Adrenal gland (tissue), 12 donors: Measurements from ENCODE around the gene OPA1. TPM values are rescaled to one million over a fixed set of nuclear protein-coding genes. Genes with fewer than 3 reads are reported as not detected.

Experiments used
- DNase-seq, 7 donors: peaks; one replicate each; pipeline ENCODE4 v3.0.0-alpha.2; 2019 to 2020
- H3K27ac ChIP-seq, 5 donors: fragments of 200-600 bp; sonication (generic) in 4 of 5; 1 replicate in 3 of 5; 2 replicates in 2 of 5; pipeline versions ENCODE4 v1.5.1 to v1.8.0; 2016 to 2020; ENCODE audit warnings: mild to moderate bottlenecking in 1 of 5
- H3K27me3 ChIP-seq: fragments of 200-600 bp; 2 replicates; pipeline ENCODE4 v1.8.0; 2021
- H3K36me3 ChIP-seq, 2 donors: fragments of 200-600 bp; replicated peaks in 1 of 2; 1 replicate in 1 of 2; 2 replicates in 1 of 2; pipeline versions ENCODE4 v1.5.1 to v1.8.0; 2018 to 2022
- H3K4me1 ChIP-seq, 2 donors: fragments of 200-600 bp; replicated peaks in 1 of 2; 1 replicate in 1 of 2; 2 replicates in 1 of 2; pipeline versions ENCODE4 v1.5.1 to v1.8.0; 2018 to 2021
- H3K4me3 ChIP-seq, 4 donors: fragments of 200-600 bp; sonication (generic) in 3 of 4; one replicate each; pipeline ENCODE4 v1.5.1; 2016 to 2018
- H3K9me3 ChIP-seq, 3 donors: fragments of 200-600 bp; sonication (generic) in 1 of 3; replicated peaks in 1 of 3; 1 replicate in 2 of 3; 2 replicates in 1 of 3; pipeline versions ENCODE4 v1.5.1 to v1.8.0; 2016 to 2021
- POLR2A ChIP-seq, 2 donors: fragments of 450-650 bp; IDR thresholded peaks; one replicate each; pipeline ENCODE4 v1.6.1; 2017; ENCODE audit warnings: antibody characterized with exemption in 2 of 2, mild to moderate bottlenecking in 2 of 2, moderate library complexity in 1 of 2
- WGBS, 4 donors: extraction: QIAGEN DNeasy Blood & Tissue Kit in 2 of 4; methylation state at CpG; one replicate each; pipeline versions ENCODE4 v1.1.5 to v1.1.7; 2013 to 2017; 5-methylcytosine and 5-hydroxymethylcytosine counted together
- intact Hi-C, 2 donors: fragments of 100-400 bp; cut with DNase I; formaldehyde crosslinking; loops; one replicate each; pipeline versions ENCODE4 v1.14.1 to v1.15.0; 2022 to 2023
- polyA plus RNA-seq, 3 donors: library from polyadenylated mRNA; stranded (reverse); fragments of 200-250 nt in 2 of 3; fragments of 350-450 nt in 1 of 3; fragmentation: Illumina TruSeq in 1 of 3; extraction: RNeasy Lipid Tissue Mini Kit (QIAGEN cat#74804) in 1 of 3; gene quantifications; one replicate each; pipeline ENCODE4 v1.2.3, GENCODE V29; 2013 to 2014
- total RNA-seq, 9 donors: library from RNA; depleted of rRNA in 4 of 9; stranded (reverse); fragments of >200 nt in 4 of 9; fragments of 120-200 nt in 1 of 9; fragmentation: NEBNext Ultra II Directional in 1 of 9; extraction: Animal tissue kit (Norgen Biotek cat#: 25700) in 1 of 9; gene quantifications; one replicate each; pipeline versions ENCODE4 v1.1.0 to v1.2.4, GENCODE V29; 2013 to 2023
- TF ChIP-seq, protein P1 (sequence below), 6 experiments: fragments of 450-650 bp in 4 of 6; fragments of 200-600 bp in 2 of 6; sonication (generic) in 1 of 6; IDR thresholded peaks; 1 replicate in 5 of 6; 2 replicates in 1 of 6; pipeline versions ENCODE4 v1.5.1 to v1.8.0; 2016 to 2021; ENCODE audit warnings: antibody characterized with exemption in 6 of 6, mild to moderate bottlenecking in 2 of 6, moderate library complexity in 1 of 6
- donor health status: healthy with polysubstance abuse.
- donor health status: Bipolar disorder and iron deficiency.
- donor health status: DM: yes; HTN: yes; CAD: no.
- donor health status: DM: no; HTN: no; CAD: no.
- donor health status: DM: no; HTN: no; CAD: no.
- donor health status: DM: yes; HTN: yes; CAD: no.

The OPA1 gene
- total and polyA plus RNA-seq, 12 donors, result 13.0 to 194 (median 54.6) TPM

DNA sequence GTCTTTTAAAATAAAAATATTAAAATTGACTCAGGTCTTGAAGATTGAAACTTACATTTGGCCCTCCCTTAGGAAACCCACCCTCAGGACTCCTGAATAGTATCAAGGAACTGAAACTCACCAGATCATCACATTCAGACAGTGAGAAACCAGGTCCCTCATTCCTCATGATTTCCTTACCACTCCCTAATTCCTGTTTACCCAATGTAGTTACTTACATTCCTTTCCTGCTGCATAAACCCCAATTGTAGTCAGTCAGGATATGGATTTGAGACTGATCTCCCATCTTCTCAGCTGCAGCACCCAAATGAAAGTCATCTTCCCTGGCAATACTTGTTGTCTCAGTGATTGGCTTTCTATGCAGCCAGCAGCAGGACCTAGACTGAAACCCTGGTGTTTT lies 46.9 kb upstream of the OPA1 start:
- intact Hi-C loops, result no loop called here
- H3K4me1 ChIP-seq, result no peaks in the 10 kb centered on the region
- no peaks in the 10 kb centered on the region for H3K27me3 ChIP-seq
- H3K36me3 ChIP-seq, result no peaks in the 10 kb centered on the region
- no peak overlapping the region for H3K4me3 ChIP-seq
- no peak for TF ChIP-seq POLR2A (IDR thresholded peaks at IDR 0.05)
- TF ChIP-seq, protein P1, sequence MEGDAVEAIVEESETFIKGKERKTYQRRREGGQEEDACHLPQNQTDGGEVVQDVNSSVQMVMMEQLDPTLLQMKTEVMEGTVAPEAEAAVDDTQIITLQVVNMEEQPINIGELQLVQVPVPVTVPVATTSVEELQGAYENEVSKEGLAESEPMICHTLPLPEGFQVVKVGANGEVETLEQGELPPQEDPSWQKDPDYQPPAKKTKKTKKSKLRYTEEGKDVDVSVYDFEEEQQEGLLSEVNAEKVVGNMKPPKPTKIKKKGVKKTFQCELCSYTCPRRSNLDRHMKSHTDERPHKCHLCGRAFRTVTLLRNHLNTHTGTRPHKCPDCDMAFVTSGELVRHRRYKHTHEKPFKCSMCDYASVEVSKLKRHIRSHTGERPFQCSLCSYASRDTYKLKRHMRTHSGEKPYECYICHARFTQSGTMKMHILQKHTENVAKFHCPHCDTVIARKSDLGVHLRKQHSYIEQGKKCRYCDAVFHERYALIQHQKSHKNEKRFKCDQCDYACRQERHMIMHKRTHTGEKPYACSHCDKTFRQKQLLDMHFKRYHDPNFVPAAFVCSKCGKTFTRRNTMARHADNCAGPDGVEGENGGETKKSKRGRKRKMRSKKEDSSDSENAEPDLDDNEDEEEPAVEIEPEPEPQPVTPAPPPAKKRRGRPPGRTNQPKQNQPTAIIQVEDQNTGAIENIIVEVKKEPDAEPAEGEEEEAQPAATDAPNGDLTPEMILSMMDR (IDR thresholded peaks at IDR 0.05), result no peak
- DNase-seq, result no peak
- H3K9me3 ChIP-seq, result no peaks in the 10 kb centered on the region
- no peak overlapping the region for H3K27ac ChIP-seq

DNA sequence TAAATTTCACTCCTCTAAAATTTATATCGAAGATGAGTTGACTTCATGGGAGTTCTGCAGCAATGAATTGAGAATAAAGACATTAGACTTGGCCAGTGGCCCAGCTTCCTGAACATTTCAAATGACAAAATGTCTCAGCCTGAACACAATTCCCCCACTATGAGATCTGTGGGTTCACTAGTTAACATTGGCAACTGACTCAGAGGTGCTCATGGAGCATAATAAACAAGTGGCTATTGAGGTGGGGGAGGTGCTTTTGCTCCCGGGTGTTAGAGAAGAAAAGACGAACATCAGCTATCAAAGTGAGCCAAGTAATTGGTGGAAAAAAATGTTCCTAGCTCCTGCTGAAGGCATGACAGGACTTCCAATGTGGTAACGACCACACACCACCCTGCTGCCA lies 44.6 kb upstream of the OPA1 start:
- WGBS, 4 donors, result 49 to 58% (median 54%) methylated on average over 4 of the region's 4 CpGs
- intact Hi-C loops, result no loop called here
- H3K27ac ChIP-seq, result no peak overlapping the region
- no peak for DNase-seq
- no peaks in the 10 kb centered on the region for H3K4me1 ChIP-seq
- H3K9me3 ChIP-seq, result no peaks in the 10 kb centered on the region
- no peaks in the 10 kb centered on the region for H3K36me3 ChIP-seq
- no peak overlapping the region for H3K4me3 ChIP-seq
- H3K27me3 ChIP-seq, result no peaks in the 10 kb centered on the region
- no peak for TF ChIP-seq POLR2A (IDR thresholded peaks at IDR 0.05)
- TF ChIP-seq, protein P1 (IDR thresholded peaks at IDR 0.05), result no peak

DNA sequence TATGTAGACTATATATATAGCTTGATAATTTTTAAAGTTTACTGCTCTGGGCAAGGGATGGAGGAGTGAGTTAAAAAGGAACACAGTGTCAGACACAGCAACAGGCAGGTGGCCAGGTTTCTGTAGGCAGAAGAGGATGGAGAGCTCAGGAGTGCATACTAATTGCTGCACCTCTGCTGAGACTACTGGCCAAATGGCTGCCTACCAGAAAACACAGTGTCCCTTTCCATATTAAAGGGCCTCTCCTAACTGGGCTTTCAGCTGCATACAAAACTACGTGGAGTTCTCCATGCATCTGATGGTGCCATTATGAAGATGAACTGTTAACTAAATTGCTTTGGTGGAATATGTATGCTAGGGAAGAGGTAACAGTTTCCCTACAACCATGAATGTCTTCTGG lies 40.1 kb upstream of the OPA1 start:
- intact Hi-C loops, result no loop called here
- no peaks in the 10 kb centered on the region for H3K9me3 ChIP-seq
- no peaks in the 10 kb centered on the region for H3K4me1 ChIP-seq
- TF ChIP-seq, protein P1 (IDR thresholded peaks at IDR 0.05), result no peak
- no peak for TF ChIP-seq POLR2A (IDR thresholded peaks at IDR 0.05)
- no peak overlapping the region for H3K27ac ChIP-seq
- WGBS, 4 donors, result 85 to 100% (median 91%) methylated on average over 1 of the region's 1 CpG
- DNase-seq, result no peak
- no peak overlapping the region for H3K4me3 ChIP-seq
- H3K27me3 ChIP-seq, result no peaks in the 10 kb centered on the region
- H3K36me3 ChIP-seq, result no peaks in the 10 kb centered on the region

DNA sequence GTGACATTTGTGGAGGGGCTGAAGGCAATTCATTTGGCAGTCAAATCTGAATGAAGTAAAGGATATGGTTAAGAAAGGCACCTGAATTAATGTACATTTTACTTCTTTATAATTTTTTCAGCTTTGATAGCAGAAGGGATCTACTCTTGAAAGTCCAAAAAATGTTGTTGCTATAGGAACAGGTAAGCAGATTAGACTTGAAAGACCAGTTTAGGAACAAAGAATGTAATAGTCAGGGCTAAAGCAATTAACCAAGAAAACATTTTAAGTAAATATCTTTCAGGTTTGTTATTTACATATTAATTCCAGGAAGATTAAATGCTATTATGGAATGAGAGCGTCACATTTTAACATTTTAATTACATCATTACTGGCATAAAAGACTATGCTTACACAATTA lies 39.4 kb upstream of the OPA1 start:
- TF ChIP-seq, protein P1 (IDR thresholded peaks at IDR 0.05), result no peak
- TF ChIP-seq POLR2A (IDR thresholded peaks at IDR 0.05), result no peak

More for the DNA sequence above, 39.4 kb upstream of the OPA1 start:
- WGBS, 4 donors, result 82 to 97% (median 93%) methylated on average over 1 of the region's 1 CpG
- intact Hi-C loops, result no loop called here
- no peaks in the 10 kb centered on the region for H3K9me3 ChIP-seq
- H3K4me1 ChIP-seq, result no peaks in the 10 kb centered on the region
- H3K27ac ChIP-seq, result no peak overlapping the region
- no peaks in the 10 kb centered on the region for H3K36me3 ChIP-seq
- DNase-seq, result no peak
- no peaks in the 10 kb centered on the region for H3K27me3 ChIP-seq
- no peak overlapping the region for H3K4me3 ChIP-seq
